CD4-positive, alpha-beta memory T cell (primary cell): ENCODE results near the gene TCFL5. TPM values are rescaled to one million over a fixed set of nuclear protein-coding genes. Genes with fewer than 3 reads are reported as not detected.
"Not testable (repeated sequence)": the region's sequence is repeated elsewhere in the genome, so short reads cannot be mapped to it uniquely, and the experiment has no call there.

Experiments
- CTCF ChIA-PET: fragments of 350-600 bp; sonication (Branson Sonifier 250); formaldehyde crosslinking; loops from one replicate; lab custom pipeline; 2021; ENCODE audit warnings: inconsistent platforms; ENCODE audit not compliant: partially characterized antibody; lab: Charles Lee
- POLR2A ChIA-PET: fragments of 350-600 bp; sonication (Branson Sonifier 250); formaldehyde crosslinking; loops from one replicate; lab custom pipeline; 2021; ENCODE audit not compliant: partially characterized antibody; lab: Charles Lee
- DNase-seq, 5 donors: peaks; one replicate each; pipeline versions ENCODE4 v3.0.0 to v3.0.0-alpha.2; 2020 to 2022; ENCODE audit warnings: mixed read lengths in 1 of 5
- H3K27ac ChIP-seq: one replicate; pipeline ENCODE4 v1.7.0; 2013; ENCODE audit warnings: low read depth, low read length
- H3K27me3 ChIP-seq: 2 replicates; pipeline ENCODE4 v1.7.0; 2013; ENCODE audit warnings: mild to moderate bottlenecking, low read length, moderate library complexity; ENCODE audit not compliant: insufficient read depth
- H3K36me3 ChIP-seq: 2 replicates; pipeline ENCODE4 v1.7.0; 2013; ENCODE audit warnings: mild to moderate bottlenecking, low read length, moderate library complexity; ENCODE audit not compliant: insufficient read depth
- H3K4me1 ChIP-seq: 2 replicates; pipeline ENCODE4 v1.7.0; 2013; ENCODE audit warnings: mild to moderate bottlenecking, low read length, moderate library complexity; ENCODE audit not compliant: insufficient read depth
- H3K4me3 ChIP-seq, 2 donors: one replicate each; pipeline ENCODE4 v1.7.0; 2013; ENCODE audit warnings: low read length in 2 of 2, mild to moderate bottlenecking in 1 of 2
- H3K9me3 ChIP-seq, 2 donors: one replicate each; pipeline ENCODE4 v1.7.0; 2013; ENCODE audit warnings: low read length in 2 of 2, control low read depth in 1 of 2; ENCODE audit not compliant: control insufficient read depth in 1 of 2
- H3K27ac Mint-ChIP-seq, 7 donors: one replicate each; pipeline ENCODE4 v1.8.0; 2020 to 2021; ENCODE audit warnings: mixed read lengths in 7 of 7, mild to moderate bottlenecking in 6 of 7, inconsistent platforms in 3 of 7, moderate library complexity in 3 of 7
- H3K27me3 Mint-ChIP-seq, 2 donors: one replicate each; pipeline ENCODE4 v1.8.0; 2020 to 2021; ENCODE audit warnings: mixed read lengths in 2 of 2
- H3K36me3 Mint-ChIP-seq, 2 donors: one replicate each; pipeline ENCODE4 v1.8.0; 2020 to 2021; ENCODE audit warnings: mixed read lengths in 2 of 2, inconsistent platforms in 1 of 2, mild to moderate bottlenecking in 1 of 2
- H3K4me1 Mint-ChIP-seq, 4 donors: one replicate each; pipeline ENCODE4 v1.8.0; 2020 to 2021; ENCODE audit warnings: mixed read lengths in 4 of 4, mild to moderate bottlenecking in 1 of 4
- H3K4me3 Mint-ChIP-seq, 8 donors: one replicate each; pipeline ENCODE4 v1.8.0; 2020 to 2021; ENCODE audit warnings: mixed read lengths in 8 of 8, mild to moderate bottlenecking in 7 of 8, moderate library complexity in 6 of 8, inconsistent platforms in 3 of 8
- H3K9me3 Mint-ChIP-seq, 8 donors: one replicate each; pipeline ENCODE4 v1.8.0; 2020 to 2021; ENCODE audit warnings: mixed read lengths in 8 of 8, mild to moderate bottlenecking in 5 of 8, inconsistent platforms in 3 of 8, moderate library complexity in 1 of 8
- intact Hi-C: fragments of 100-400 bp; cut with micrococcal nuclease; formaldehyde crosslinking; loops from one replicate; pipeline ENCODE4 v1.15.1; 2023
- polyA plus RNA-seq, 2 donors: library from polyadenylated mRNA; unstranded; fragments of 300-500 nt; fragmentation: Illumina TruSeq; gene quantifications; one replicate each; pipeline ENCODE4 v1.2.3, GENCODE V29; 2021
- total RNA-seq, 2 experiments: library from RNA; stranded (reverse); gene quantifications; one replicate each; pipeline ENCODE4 v1.2.3, GENCODE V29; 2021

Gene TCFL5
- total and polyA plus RNA-seq, 4 experiments from 2014 or later = 0.52 to 10.3 (median 6.2) TPM

- POLR2A ChIA-PET = no interaction called here
Observed at GRCh38 chr20:62855120-62855519, 6.5 kb downstream of the TCFL5 start.

GRCh38 chr20:62854121-62854520, 7.5 kb downstream of the TCFL5 start:
- ChIA-PET CTCF (no interaction called here), POLR2A (no interaction called here)
- Mint-ChIP-seq H3K27me3 (no peaks in the 10 kb centered on the region), H3K4me3 (no peak overlapping the region), H3K9me3 (no peaks in the 10 kb centered on the region), H3K36me3 (peaks cover 28 to 30% of the 10 kb centered on the region in 2 donors), H3K27ac (no peak overlapping the region), H3K4me1 (peaks cover 0 to 2% (median 0%) of the 10 kb centered on the region in 4 donors)
- intact Hi-C loops = no loop called here
- H3K36me3 ChIP-seq = peaks cover 13% of the 10 kb centered on the region
- DNase-seq = no peak
- H3K9me3 ChIP-seq = no peaks in the 10 kb centered on the region
- H3K4me1 ChIP-seq = no peaks in the 10 kb centered on the region
- no peaks in the 10 kb centered on the region for H3K27me3 ChIP-seq
- no peak overlapping the region for H3K4me3 ChIP-seq
- H3K27ac ChIP-seq = no peak overlapping the region

More at GRCh38 chr20:62855120-62855519, 6.5 kb downstream of the TCFL5 start:
- Histone ChIP-seq H3K4me3 (no peak overlapping the region), H3K27me3 (no peaks in the 10 kb centered on the region), H3K36me3 (peaks cover 13% of the 10 kb centered on the region), H3K4me1 (peaks cover 5% of the 10 kb centered on the region), H3K9me3 (no peaks in the 10 kb centered on the region), H3K27ac (no peak overlapping the region)
- Mint-ChIP-seq H3K36me3 (peaks cover 28 to 30% of the 10 kb centered on the region in 2 donors), H3K4me1 (peaks cover 3 to 9% (median 5%) of the 10 kb centered on the region in 4 donors), H3K9me3 (no peaks in the 10 kb centered on the region), H3K27ac (no peak overlapping the region), H3K4me3 (no peak overlapping the region), H3K27me3 (no peaks in the 10 kb centered on the region)
- intact Hi-C loops = no loop called here
- CTCF ChIA-PET = no interaction called here
- no peak for DNase-seq

- intact Hi-C loops, H3K9me3 ChIP-seq, H3K4me3 Mint-ChIP-seq, DNase-seq, H3K27ac Mint-ChIP-seq, H3K4me1 Mint-ChIP-seq, H3K27ac ChIP-seq, H3K4me3 ChIP-seq, H3K9me3 Mint-ChIP-seq, H3K27me3 ChIP-seq, POLR2A ChIA-PET, CTCF ChIA-PET, H3K27me3 Mint-ChIP-seq, H3K4me1 ChIP-seq: not testable (repeated sequence)
- peaks cover 13% of the 10 kb centered on the region for H3K36me3 ChIP-seq
- peaks cover 28 to 30% of the 10 kb centered on the region in 2 donors for H3K36me3 Mint-ChIP-seq
Observed at GRCh38 chr20:62853304-62853703, 8.3 kb downstream of the TCFL5 start.

GRCh38 chr20:62852841-62853240, 8.8 kb downstream of the TCFL5 start:
- CTCF ChIA-PET = no interaction called here
- Mint-ChIP-seq H3K4me1 (peaks cover 0 to 1% (median 0%) of the 10 kb centered on the region in 4 donors), H3K27ac (no peak overlapping the region), H3K36me3 (peaks cover 24 to 31% of the 10 kb centered on the region in 2 donors), H3K4me3 (no peak overlapping the region), H3K27me3 (no peaks in the 10 kb centered on the region), H3K9me3 (peaks cover 0 to 2% (median 0%) of the 10 kb centered on the region in 8 donors)
- peaks cover 13% of the 10 kb centered on the region for H3K36me3 ChIP-seq
- no peaks in the 10 kb centered on the region for H3K9me3 ChIP-seq
- intact Hi-C loops = no loop called here
- H3K27ac ChIP-seq = no peak overlapping the region
- POLR2A ChIA-PET = no interaction called here
- no peak for DNase-seq
- H3K4me1 ChIP-seq = no peaks in the 10 kb centered on the region
- no peak overlapping the region for H3K4me3 ChIP-seq
- H3K27me3 ChIP-seq = no peaks in the 10 kb centered on the region

GRCh38 chr20:62852196-62852595, 9.4 kb downstream of the TCFL5 start:
- H3K27me3 ChIP-seq = no peaks in the 10 kb centered on the region
- Mint-ChIP-seq H3K4me3 (no peak overlapping the region), H3K36me3 (peaks cover 19 to 28% of the 10 kb centered on the region in 2 donors), H3K27me3 (no peaks in the 10 kb centered on the region), H3K27ac (no peak overlapping the region), H3K9me3 (peaks cover 0 to 2% (median 0%) of the 10 kb centered on the region in 8 donors), H3K4me1 (peaks cover 0 to 1% (median 0%) of the 10 kb centered on the region in 4 donors)
- ChIA-PET POLR2A (no interaction called here), CTCF (no interaction called here)
- no peak overlapping the region for H3K4me3 ChIP-seq
- no peak for DNase-seq
- intact Hi-C loops = no loop called here
- peaks cover 13% of the 10 kb centered on the region for H3K36me3 ChIP-seq
- no peaks in the 10 kb centered on the region for H3K4me1 ChIP-seq
- H3K9me3 ChIP-seq = no peaks in the 10 kb centered on the region
- H3K27ac ChIP-seq = no peak overlapping the region

DNA sequence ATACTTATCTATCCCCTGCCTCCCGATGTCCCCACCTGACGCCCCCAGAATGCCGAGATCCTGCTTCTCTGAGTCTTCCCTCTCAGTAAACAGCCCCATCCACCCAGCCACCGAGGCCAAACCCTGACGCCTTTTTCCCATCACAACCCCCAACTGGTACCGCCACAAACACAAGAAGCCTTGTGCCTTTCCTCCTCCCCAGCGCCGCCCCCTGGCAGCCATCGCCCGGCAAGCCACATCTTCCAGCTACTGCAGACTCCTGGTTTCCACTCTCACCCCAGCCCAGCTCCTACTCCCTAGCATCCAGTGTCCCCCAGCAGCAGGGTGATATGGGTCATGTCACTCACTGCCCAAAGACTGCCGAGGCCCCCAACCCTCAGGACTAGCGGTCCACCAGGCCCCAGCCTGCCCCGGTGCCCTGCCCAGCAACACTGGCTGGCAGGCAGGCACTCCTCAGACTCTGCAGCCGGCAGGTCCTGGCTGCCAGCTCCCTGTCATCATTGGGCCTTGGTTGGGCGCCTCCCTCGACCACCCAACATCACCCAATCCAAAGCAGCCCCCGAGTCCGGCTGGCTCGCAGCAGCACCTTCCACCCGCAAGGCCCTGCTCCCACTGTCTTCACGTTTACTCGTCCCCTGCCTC, 11.2 kb downstream of the TCFL5 start:
- H3K36me3 Mint-ChIP-seq = peaks cover 20 to 23% of the 10 kb centered on the region in 2 donors
- H3K9me3 Mint-ChIP-seq = peaks cover 0 to 2% (median 0%) of the 10 kb centered on the region in 8 donors
- no peaks in the 10 kb centered on the region for H3K9me3 ChIP-seq
- H3K27ac ChIP-seq = no peak overlapping the region
- H3K27me3 Mint-ChIP-seq = no peaks in the 10 kb centered on the region
- peak overlapping the region in 1 of 7 donors; percentile 40 for H3K27ac Mint-ChIP-seq
- intact Hi-C loops = no loop called here
- no peak for DNase-seq
- no peak overlapping the region for H3K4me3 ChIP-seq
- no peaks in the 10 kb centered on the region for H3K27me3 ChIP-seq
- H3K36me3 ChIP-seq = peaks cover 8% of the 10 kb centered on the region
- no peaks in the 10 kb centered on the region for H3K4me1 ChIP-seq
- POLR2A ChIA-PET = no interaction called here
- H3K4me1 Mint-ChIP-seq = peaks cover 0 to 1% (median 0%) of the 10 kb centered on the region in 4 donors
- no peak overlapping the region for H3K4me3 Mint-ChIP-seq
- CTCF ChIA-PET = no interaction called here

- H3K4me3 ChIP-seq = no peak overlapping the region
- POLR2A ChIA-PET = no interaction called here
Observed at GRCh38 chr20:62849431-62849830, 12.2 kb downstream of the TCFL5 start.

More at GRCh38 chr20:62849431-62849830, 12.2 kb downstream of the TCFL5 start:
- Mint-ChIP-seq H3K9me3 (peaks cover 0 to 2% (median 0%) of the 10 kb centered on the region in 8 donors), H3K36me3 (peaks cover 20 to 21% of the 10 kb centered on the region in 2 donors), H3K4me1 (peaks cover 0 to 1% (median 0%) of the 10 kb centered on the region in 4 donors), H3K4me3 (no peak overlapping the region), H3K27me3 (no peaks in the 10 kb centered on the region), H3K27ac (no peak overlapping the region)
- H3K27ac ChIP-seq = no peak overlapping the region
- H3K4me1 ChIP-seq = no peaks in the 10 kb centered on the region
- H3K27me3 ChIP-seq = no peaks in the 10 kb centered on the region
- intact Hi-C loops = no loop called here
- no peak for DNase-seq
- H3K9me3 ChIP-seq = no peaks in the 10 kb centered on the region
- H3K36me3 ChIP-seq = peaks cover 2% of the 10 kb centered on the region
- CTCF ChIA-PET = no interaction called here
